ENCODE results near the gene GNG12.

GNG12 gene

DNA sequence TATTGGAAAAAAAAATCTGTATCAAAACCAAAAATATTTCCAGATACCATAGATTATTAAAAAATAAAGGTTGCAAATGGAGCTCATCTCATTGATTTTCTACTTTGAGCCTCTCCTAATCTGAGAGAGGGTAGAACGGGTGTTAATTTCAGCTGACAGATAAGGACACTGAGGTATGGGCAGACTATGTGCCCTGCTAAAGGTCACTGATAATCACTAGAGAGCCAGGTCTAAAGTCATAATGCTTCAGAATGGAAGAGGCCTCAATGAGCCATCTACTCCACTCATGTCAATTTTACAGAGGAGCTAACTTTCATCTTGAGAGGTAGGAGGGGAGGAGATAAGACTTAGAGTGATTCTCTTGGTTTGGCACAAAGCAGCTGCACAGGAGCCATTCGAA, 21.0 kb downstream of the GNG12 start:
- DNase-seq = no peak

DNA sequence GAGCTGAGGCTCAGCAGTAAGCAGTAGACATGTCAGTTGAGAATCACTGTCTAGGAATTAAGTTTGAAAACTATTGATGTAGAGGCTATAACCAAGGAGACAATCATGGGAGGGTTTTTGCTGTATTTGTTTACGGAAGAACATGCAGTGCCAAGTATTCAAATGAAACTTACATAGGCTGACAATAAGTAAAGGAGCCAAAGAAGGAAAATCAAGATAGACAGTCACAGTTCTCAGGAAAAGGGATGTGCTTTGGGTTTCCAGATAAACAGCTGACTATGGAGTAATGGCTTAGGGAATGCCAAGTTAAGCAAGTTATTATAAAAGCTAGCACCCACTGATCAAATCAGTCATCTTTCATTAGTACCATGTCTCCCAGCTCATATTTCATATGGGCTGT, 21.5 kb downstream of the GNG12 start:
- no peak for DNase-seq

DNA sequence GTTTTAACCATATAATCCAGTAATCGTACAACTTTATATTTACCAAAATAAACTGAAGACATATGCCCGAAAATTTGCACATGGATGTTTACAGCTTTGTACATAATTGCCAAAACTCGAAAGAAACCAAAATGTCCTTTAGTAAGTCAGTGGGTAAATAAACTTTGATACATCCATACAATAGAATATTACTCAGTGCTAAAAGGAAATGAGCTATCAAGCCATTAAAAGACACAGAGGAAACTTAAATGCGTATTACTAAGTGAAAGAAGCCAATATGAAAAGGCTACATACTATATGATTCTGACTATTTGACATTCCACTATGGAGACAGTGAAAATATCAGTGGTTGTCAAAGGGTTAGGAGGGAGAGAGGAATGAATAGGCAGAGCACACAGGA, 23.4 kb downstream of the GNG12 start:
- DNase-seq = no peak

DNA sequence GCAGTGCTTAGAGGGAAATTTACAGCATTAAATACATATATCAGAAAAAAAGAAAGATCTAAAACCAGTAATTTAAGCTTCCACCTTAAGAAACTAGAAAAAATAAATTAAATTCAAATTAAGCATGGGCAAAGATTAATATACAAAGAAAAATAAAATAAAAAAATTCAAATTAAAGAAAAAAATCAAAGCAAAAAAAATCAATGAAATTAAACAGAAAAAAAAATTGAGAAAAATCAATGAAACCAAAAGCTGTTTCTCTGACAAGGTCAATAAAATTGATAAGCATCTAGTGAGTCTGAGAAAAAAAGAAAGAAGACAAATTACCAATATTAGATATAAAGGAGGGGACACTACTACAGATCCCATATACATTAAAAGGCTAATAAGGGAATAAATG, 26.0 kb downstream of the GNG12 start:
- DNase-seq = no peak

DNA sequence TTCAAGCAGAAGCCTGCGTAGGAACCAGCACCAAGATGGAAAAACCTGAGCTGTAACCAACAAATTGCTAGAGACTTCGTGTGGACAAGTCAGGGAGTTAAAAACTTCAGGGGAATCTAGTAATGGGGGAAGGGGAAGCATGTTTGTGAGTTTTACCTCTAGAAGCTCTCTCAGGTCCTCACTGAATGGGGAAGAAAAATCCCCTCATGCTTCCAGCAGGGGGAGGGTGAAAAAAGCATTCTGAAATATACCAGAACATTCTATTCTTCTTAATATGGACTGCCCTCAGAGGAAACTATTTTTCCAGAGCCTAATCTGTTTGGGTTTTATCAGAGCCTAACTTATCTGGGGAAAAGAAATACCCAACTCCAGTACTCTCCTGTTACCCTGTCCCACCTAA, 28.6 kb downstream of the GNG12 start:
- DNase-seq = no peak

DNA sequence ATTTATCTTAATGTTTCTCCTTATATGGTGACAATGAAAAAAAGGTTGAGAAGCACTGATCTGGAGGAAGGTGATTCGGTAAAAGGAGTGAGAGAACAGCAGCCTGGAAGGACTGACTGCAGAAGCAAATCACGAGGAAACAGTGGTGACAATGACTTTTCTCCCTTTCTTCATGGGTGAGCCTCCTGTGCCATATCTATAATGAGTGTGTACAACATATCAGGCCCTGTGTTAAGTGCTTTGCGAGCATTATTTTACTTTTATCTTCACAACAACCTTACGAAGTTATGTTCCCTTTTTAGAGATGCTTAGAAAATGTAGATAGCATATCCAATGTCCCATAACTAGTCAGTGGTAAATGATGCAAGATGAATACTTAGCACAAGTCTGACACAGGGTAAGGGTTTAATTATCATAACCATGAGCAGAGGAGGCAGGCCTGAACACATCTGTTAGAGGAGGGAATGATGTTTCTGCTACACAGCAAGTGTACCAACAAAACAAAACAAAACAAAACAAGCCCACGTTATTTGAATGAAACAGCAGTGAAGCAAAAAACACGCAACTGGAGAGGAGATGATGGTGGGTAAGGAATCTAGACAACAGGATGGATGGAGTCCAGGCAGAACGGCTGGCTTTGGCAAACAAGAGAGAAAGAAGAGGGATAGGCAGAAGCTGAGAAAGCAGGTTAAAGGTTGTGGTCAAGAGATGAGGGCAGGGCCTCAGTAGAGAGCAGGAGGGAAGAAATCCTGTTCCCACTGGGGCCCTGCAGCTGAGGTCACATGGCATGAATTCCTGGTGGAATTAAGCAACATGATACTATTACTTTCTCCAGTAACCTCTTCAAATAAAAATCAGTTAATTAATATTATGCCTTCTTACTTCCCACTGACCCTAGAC, 29.6 kb downstream of the GNG12 start:
- DNase-seq = no peak

DNA sequence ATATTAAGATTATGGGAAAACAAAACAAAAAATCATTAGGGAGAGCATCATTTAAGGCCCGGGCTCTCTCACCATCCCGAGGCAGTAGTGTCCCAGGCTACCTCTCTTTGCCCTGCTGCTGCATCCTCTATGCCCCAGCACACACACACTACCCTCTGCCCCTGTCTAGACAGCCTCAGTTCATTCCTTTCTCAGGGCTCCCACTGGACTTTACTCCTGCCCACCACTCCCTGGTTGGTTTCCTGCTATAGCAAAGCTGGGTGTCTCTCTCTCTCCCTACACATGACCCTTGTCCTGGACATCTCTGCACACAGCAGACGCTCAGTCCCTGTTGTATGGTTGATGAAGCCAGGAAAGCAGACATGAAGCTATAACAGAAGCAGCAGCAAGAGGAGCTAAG, 30.7 kb downstream of the GNG12 start:
- no peak for DNase-seq

DNA sequence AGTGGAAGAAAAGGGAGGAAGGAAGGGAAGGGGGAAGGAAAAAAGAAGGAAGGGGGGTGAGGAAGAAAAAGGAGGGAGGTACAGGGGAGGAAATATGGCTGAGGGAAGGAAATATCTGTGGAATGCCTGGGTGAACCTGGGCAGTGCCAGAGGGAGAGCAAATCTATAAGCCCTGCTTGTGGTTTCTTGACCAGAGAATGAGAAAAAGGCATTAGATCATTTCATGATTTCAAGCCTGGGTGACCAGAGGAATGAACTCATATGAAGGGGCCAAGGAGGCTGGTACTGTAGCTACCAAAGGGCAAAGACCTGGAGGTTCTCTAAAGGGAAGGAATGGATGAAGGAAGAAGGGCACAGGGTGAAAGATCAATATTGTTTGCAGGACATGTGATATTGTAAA, 31.4 kb downstream of the GNG12 start:
- DNase-seq = no peak

DNA sequence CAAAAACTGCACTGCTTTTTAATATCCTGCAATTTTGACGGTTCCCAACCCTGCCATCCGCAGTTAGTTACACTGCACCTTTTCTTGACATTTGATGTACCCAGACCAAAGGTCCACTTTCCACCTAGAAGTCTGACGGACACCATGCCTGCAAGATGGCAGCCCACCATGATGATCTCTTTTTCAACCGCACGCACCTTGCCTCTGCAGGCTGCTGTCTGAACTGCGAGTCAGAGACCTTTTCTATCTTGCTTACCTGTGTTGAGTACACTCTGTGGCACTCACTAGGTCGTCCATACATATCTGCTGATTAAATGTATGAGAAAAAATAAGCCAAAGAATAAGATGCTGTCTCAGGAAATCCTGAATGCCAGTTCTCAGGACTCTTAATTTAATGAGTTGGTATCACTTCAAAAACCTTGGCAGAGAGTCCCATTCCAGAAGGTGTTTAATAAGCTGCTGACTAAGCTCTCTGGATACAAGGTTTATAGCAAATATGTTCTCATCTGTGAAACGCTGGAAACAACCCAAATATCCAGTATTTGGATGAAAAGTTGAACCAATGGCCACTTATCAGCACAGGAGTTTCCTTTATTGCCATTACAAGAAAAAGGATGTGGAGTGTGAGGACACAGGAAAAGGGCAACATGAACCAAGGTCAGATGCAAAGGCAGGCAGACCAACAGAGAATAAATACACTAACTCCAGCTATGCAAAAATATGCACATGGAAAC, 37.9 kb downstream of the GNG12 start:
- DNase-seq = no peak

DNA sequence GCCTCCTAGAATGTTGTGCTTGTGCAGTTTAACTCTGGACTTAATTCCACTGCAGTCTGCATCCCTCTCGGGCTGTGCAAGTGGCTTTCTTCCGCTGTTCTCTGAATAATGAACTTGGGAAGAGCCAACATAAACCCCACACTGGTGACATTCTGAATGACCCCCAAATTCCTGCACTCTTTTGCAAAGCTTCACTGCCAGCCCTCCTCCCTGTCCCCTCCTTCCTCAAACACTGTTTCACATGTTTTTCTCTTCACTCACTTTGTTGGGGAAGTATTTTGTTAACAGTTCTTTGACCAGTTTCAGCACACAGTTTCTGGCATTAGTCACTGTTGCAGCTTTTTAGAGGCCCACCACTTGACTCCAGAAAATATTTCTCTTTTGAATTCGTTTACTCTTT, 39.7 kb downstream of the GNG12 start:
- no peak for DNase-seq

DNA sequence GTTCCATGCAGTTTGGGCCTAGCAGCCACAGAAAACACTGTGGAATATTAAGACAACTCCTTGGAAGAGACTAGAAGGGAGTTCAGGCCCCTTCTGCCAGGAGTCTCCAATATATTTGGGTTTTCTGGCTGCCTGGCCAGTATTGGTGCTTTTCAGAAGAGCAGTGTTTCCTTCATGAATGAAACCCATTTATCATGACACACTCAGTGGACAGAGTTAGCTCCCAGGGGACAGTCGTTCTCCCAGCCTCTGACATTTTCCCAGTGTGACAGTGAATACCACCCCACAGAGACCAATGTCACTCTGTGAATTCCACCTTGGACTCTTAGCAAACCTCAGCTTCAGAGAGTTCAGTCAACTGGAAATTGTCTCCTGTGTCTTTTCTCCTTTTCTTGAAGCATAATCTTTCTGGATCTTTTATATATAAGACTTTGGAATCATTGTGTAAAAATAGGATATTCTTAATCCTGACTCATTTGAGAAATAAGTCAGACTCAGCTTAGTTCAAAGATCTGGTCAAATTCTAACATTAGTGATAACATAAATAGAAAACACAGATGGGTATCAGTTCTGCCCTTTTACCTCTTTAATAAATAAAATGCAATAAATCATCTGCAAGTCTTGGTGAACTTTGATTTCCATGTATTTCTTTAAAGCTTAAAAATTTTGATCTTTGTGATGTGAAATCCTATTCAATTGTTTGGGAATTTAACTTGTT, 40.4 kb downstream of the GNG12 start:
- no peak for DNase-seq

DNA sequence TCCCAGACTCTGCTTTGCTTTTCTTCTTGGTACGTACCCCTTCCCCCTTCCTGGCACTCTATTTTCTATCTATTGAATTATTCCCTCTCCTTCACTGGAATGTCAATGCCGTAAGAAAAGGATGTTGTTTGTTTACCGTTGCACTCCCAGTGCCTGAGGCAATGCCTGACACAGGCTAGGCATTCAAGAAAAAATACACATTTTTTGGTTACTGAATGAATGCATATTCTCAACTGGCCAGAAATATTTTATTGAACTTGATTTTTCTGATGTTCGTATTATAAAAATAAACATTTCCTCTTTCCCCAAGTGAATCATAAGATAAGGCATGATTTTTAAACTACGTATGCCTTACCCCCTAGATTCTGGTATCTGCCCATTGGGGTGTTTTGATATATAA, 41.2 kb downstream of the GNG12 start:
- no peak for DNase-seq

DNA sequence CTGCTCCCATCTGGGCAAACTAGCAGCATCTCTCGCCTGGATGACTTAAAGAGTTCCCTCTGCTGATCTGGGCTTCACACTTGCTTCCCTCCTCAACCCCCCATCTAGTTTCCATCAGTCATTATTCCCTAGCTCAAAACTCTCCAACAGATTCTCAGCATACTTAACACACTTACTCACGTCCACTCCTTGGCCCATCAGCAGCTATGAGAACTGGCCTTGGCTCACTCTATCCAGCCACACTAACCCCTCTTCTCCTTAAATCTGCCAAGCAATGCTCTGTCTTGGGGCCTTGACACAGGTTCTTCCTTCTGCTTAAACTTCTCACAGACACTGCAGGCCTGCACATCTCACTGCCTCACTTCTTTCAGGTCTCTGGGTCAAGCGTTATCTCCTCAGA, 41.6 kb downstream of the GNG12 start:
- DNase-seq = no peak

DNA sequence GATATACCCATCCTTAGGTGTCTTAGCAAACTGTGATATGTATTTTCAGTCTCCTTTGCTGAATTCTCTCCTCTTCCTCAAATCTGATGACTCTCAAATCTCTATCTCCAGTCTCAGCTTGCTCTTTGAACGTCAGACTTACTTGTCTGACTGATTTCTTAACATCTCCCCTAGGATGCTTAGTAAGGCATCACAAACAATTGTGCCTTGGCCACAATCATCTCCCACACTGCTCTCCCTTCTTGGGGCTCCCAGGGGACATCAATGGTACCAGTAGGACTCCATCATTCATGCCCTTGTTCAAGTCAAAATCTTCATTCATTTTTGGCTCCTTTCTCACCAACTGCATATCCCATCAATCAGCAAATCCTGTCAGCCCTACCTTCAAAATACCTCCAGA, 42.0 kb downstream of the GNG12 start:
- no peak for DNase-seq

DNA sequence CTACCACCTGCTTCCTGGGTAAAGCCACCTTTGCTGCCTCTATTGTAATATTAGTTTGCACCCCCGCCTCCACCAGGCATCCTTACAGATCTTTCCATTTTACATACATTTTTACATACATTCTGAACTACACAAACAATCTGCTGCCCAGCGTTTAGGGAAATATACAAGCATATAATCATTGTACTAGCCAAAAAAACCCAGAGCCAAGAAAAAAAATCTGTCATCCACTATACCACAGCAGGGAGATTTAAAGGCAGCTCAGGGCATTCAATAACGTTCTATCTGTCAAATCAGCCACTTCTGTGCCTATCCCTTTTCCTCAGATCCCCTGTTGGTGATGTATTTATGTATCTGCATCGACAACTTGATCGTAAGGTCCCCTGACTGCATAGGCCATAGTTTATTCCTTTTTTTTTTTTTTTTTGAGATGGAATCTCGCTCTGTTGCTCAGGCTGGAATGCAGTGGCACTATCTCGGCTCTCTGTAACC, 43.0 kb downstream of the GNG12 start:
- no peak for DNase-seq

DNA sequence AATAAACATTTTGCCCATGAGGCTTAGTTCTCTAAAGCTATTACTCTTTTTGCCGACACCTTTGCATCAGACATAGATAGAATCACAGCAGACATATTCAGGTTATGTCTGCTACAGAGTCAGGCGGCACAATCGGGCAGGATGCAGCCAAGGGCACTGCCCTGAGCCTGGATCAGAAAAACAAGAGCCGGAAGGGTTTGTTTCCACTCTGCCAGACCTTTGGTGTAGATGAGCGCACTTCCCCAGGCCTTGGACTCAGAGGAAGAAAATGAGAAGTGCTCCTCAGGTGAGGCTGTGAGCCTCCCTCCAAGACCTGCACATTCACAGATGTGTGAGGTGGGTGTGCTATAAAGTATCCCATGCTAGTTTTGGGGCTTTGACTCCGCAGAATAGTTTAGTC, 43.7 kb downstream of the GNG12 start:
- no peak for DNase-seq

DNA sequence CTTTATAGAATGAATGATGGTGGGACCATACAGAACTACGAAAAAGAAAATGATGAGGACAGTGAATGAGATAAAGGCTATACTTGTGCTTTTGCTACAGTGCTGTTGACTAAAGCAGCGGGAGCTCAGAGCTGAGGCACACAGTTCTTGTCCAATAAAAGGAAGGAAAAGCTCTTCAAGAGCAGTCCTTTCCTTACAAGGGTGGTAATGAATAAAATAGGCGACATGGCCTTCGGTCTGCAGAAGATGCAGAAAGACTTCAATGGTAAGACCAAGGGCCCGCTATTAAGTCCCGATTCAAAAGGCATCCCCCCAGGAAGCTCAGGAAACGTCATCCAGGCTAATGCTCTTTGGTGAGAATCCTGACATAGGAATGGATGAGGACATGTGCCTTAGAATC, 44.4 kb downstream of the GNG12 start:
- DNase-seq = no peak

DNA sequence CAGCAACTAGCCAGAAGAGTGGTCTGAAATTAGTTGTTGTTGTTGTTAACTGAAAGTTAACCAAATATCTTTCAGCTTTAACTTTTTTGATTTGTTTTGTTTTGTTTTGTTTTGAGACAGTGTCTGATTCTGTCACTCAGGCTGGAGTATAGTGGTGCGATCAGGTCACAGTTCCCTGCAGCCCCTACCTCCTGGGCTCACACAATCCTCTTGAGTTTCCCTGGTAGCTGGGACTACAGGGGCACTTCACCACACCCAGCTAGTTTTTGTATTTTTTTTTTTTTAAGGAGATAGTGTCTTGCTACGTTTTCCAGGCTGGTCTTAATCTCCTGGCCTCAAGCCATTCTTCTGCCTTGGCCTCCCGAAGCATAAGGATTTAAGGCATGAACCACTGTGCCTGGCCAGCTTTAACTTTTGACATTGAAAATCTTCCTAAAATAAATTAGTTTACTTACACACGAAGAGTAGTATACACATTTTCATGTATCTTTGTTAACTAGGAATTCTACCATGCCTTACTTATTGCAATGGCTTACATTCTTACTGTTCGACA, 45.0 kb downstream of the GNG12 start:
- no peak for DNase-seq

DNA sequence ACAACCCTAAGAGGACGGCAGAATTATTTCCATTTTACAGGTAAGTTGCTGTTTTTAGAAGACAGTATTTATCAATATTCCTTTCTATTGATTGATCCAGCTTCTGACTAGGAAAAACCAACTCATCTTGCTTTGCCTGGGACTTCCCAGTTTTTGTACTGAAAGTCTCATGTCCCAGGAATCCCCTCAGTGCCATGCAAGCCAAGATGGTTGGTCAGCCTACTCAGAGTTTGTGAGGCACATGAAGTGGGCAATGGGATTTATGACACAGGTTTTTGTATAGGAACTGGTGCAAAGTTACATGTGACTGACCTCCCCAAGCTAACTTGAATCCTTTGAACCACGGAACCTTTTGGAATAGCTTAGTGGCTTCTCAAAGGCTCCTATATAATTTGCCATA, 45.5 kb downstream of the GNG12 start:
- no peak for DNase-seq

DNA sequence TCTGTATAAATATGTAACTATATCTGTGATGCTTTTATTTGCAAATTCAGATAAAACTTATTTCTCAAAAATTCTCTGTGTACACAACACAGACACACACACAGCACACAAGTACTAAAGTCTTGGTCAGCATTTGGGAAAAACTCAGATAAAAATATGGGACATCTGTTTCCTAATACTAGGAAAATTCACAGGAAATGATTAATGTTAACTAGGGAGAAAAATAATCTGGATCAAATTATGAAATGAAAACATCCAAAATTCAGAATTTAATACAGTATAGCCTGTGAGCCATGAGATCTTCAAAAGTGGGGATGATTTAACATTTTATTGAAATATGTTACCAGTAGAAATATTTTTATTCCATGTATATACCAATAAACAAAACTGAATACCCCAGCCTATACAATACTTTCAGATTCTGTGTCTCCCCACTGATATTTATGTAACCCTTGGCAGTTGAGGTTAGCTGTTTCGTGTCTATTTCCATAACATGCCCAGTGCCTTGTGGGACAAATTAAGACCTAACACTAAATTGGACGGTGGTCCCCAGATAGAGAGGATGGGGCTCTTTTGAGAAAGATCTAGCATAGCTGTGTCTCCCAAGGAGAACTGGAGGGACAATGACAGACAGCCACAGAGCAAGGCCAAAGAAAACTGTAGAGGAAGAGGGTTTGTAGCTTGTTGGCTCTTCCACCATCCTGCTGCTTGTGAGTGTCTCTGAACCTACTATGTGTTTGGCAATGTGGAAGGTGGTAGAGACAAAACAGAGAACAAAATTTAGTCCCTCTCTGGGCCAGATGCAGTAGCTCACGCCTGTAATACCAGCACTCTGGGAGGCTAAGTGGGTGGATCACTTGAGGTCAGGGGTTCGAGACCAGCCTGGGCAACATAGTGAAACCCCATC, 47.2 kb downstream of the GNG12 start:
- no peak for DNase-seq

DNA sequence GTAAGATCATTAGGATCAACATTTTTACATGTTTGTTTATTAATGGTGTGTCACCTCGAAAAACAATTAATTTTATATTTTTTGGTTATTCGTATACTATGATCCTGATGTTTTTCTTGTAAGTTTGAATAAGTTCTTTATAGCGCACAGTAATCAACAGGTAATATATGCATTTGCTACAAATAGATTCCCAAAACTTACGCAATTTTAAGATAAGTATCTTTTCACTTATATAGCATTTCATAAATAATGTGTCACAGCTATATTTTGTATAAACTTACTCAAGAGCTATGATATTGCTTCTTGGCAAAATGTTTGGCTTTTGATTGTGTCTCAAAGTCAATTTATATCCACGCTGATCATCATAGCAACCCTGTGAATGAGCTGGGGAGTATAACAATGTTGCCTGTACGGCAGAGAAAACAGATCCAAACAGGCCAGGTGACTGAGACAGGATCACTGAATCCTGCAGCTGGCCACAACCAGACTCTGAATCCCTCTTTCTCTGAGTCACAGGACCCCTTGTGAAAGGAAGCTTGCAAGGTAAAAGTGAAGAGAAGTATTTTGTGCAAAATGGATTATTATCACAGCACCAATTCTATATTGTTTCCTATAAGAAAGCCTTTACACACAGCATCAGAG, 48.6 kb downstream of the GNG12 start:
- DNase-seq = no peak

DNA sequence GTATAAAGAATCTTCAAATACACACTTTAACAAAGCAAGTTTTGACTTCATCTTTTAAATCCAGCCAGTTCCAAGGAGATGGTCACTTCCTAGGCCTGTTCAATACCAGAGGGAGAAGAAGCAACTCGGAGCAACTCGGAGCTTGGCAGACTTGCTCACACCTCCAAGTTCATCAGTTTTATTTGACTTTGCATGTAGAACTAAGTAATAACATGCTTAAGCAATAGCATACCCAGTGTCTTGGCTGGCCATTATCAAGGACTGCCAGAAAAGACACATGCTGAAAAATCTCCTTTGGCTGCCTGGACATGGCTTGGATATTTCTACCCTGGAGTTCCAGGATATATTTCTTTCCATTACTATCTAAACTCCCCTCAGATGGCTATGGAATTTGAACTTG, 52.6 kb downstream of the GNG12 start:
- DNase-seq = no peak

Data from effector CD4-positive, alpha-beta T cell (primary cell).